HEK293 (cell line): ENCODE measurements around the gene MED13L.

ENCODE experiments used
- CTCF ChIA-PET: fragments of 350-600 bp; formaldehyde crosslinking; extraction: SDS; loops from one replicate; lab custom pipeline; 2021; ENCODE audit warnings: antibody characterized with exemption; lab: Yijun Ruan, JAX
- POLR2A ChIA-PET: fragments of 300-600 bp; formaldehyde crosslinking; extraction: SDS; loops from one replicate; lab custom pipeline; 2020; ENCODE audit warnings: antibody characterized with exemption, inconsistent platforms; lab: Yijun Ruan, JAX
- H3K27ac ChIP-seq: fragments of 200-500 bp; sonication (Bioruptor generic); 2 replicates; pipeline ENCODE4 v1.5.1; 2014; ENCODE audit warnings: low read depth, low read length, control low read depth, inconsistent platforms; ENCODE audit errors: extremely low read depth
- H3K36me3 ChIP-seq, 2 experiments: fragments of 200-500 bp in 1 of 2; sonication (Bioruptor generic) in 1 of 2; 1 replicate in 1 of 2; 2 replicates in 1 of 2; pipeline ENCODE4 v1.5.1; 2014 to 2017; ENCODE audit warnings: inconsistent platforms in 2 of 2, low read length in 2 of 2; ENCODE audit not compliant: control insufficient read depth in 2 of 2, insufficient read depth in 1 of 2
- H3K4me1 ChIP-seq: fragments of 200-500 bp; sonication (Bioruptor generic); 2 replicates; pipeline ENCODE4 v1.5.1; 2014; ENCODE audit warnings: mild to moderate bottlenecking, low read length, inconsistent platforms; ENCODE audit not compliant: control insufficient read depth, insufficient read depth
- H3K4me3 ChIP-seq: 2 replicates; pipeline ENCODE4 v1.5.1; 2011; ENCODE audit warnings: low read depth, mild to moderate bottlenecking, control low read depth, low read length, moderate library complexity
- H3K9me3 ChIP-seq: fragments of 200-500 bp; sonication (Bioruptor generic); 2 replicates; pipeline ENCODE4 v1.5.1; 2014; ENCODE audit warnings: low read depth, low read length, inconsistent platforms; ENCODE audit not compliant: control insufficient read depth, insufficient read depth
- GLI4 ChIP-seq: fragments of 450-650 bp; formaldehyde crosslinking; IDR thresholded peaks from 2 replicates; pipeline ENCODE4 v1.5.1; 2016; ENCODE audit warnings: missing biosample characterization, missing genetic modification characterization
- KLF7 ChIP-seq: fragments of 450-650 bp; formaldehyde crosslinking; IDR thresholded peaks from 2 replicates; pipeline ENCODE4 v1.5.1; 2016; ENCODE audit warnings: missing biosample characterization, missing genetic modification characterization, borderline replicate concordance
- ZBTB8A ChIP-seq: fragments of 450-650 bp; formaldehyde crosslinking; IDR thresholded peaks from 2 replicates; pipeline ENCODE4 v1.5.1; 2016; ENCODE audit warnings: missing biosample characterization, missing genetic modification characterization
- ZIC2 ChIP-seq: fragments of 450-650 bp; formaldehyde crosslinking; IDR thresholded peaks from 2 replicates; pipeline ENCODE4 v1.5.1; 2016; ENCODE audit warnings: missing biosample characterization, missing genetic modification characterization
- ZNF211 ChIP-seq: fragments of 450-650 bp; formaldehyde crosslinking; IDR thresholded peaks from 2 replicates; pipeline ENCODE4 v1.5.1; 2016; ENCODE audit warnings: low read depth, missing biosample characterization, missing genetic modification characterization
- ZNF292 ChIP-seq: fragments of 450-650 bp; formaldehyde crosslinking; IDR thresholded peaks from 2 replicates; pipeline ENCODE4 v1.5.1; 2016; ENCODE audit warnings: low read depth, missing biosample characterization, missing genetic modification characterization, borderline replicate concordance
- ZNF561 ChIP-seq: fragments of 450-650 bp; IDR thresholded peaks from 2 replicates; pipeline ENCODE4 v1.5.1; 2018; ENCODE audit warnings: missing biosample characterization, missing genetic modification characterization, borderline replicate concordance
- ZNF629 ChIP-seq: fragments of 450-650 bp; formaldehyde crosslinking; IDR thresholded peaks from 2 replicates; pipeline ENCODE4 v1.5.1; 2017; ENCODE audit warnings: missing biosample characterization, missing genetic modification characterization
- ZNF837 ChIP-seq: fragments of 450-650 bp; formaldehyde crosslinking; IDR thresholded peaks from 2 replicates; pipeline ENCODE4 v1.5.1; 2016; ENCODE audit warnings: missing biosample characterization, missing genetic modification characterization
- ZSCAN30 ChIP-seq: fragments of 450-650 bp; IDR thresholded peaks from 2 replicates; pipeline ENCODE4 v1.5.1; 2018; ENCODE audit warnings: missing biosample characterization, mild to moderate bottlenecking, missing genetic modification characterization, moderate library complexity
- TF ChIP-seq, protein P1 (sequence below): fragments of 450-650 bp; IDR thresholded peaks from 2 replicates; pipeline ENCODE4 v1.5.1; 2018; ENCODE audit warnings: missing biosample characterization, missing genetic modification characterization
- TF ChIP-seq, protein P2 (sequence below): fragments of 450-650 bp; formaldehyde crosslinking; IDR thresholded peaks from 2 replicates; pipeline ENCODE4 v1.5.1; 2016; ENCODE audit warnings: missing biosample characterization, missing genetic modification characterization
- TF ChIP-seq, protein P3 (sequence below): sonication (generic); formaldehyde crosslinking; IDR thresholded peaks from 2 replicates; pipeline ENCODE4 v1.8.1; 2022; ENCODE audit warnings: mild to moderate bottlenecking, moderate library complexity, missing genetic modification reagents
- TF ChIP-seq, protein P4 (sequence below): fragments of 450-650 bp; formaldehyde crosslinking; IDR thresholded peaks from 2 replicates; pipeline ENCODE4 v1.5.1; 2016; ENCODE audit warnings: missing biosample characterization, missing genetic modification characterization, borderline replicate concordance
- TF ChIP-seq, protein P5 (sequence below): fragments of 450-650 bp; formaldehyde crosslinking; IDR thresholded peaks from 2 replicates; pipeline ENCODE4 v1.5.0; 2017; ENCODE audit warnings: missing biosample characterization, missing genetic modification characterization, borderline replicate concordance
- TF ChIP-seq, protein P6 (sequence below): fragments of 450-650 bp; formaldehyde crosslinking; conservative IDR thresholded peaks from 2 replicates; pipeline ENCODE4 v1.5.1; 2016; ENCODE audit warnings: low read depth, missing biosample characterization, missing genetic modification characterization
- TF ChIP-seq, protein P7 (sequence below): fragments of 450-650 bp; formaldehyde crosslinking; IDR thresholded peaks from 2 replicates; pipeline ENCODE4 v1.5.1; 2016; ENCODE audit warnings: missing biosample characterization, missing genetic modification characterization

Gene MED13L

DNA sequence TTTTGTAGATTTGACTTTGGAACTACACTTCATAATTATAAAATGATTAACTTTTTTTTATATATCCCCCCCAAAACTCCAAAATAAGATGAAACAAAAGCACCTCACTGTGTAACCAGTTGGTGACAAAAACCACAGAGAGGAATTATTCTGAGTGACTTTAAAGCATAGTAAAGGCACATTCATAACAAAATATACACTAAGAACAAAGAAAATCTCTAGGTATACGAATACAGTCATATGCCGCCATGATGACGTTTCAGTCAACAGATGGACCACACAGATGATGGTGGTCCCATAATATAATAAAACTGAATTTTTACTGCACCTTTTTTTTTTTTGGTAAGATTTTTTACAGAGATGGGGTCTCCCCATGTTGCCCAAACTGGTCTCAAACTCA is 70.7 kb downstream of the MED13L start:
- peaks cover 19% of the 10 kb centered on the region for H3K4me1 ChIP-seq
- H3K9me3 ChIP-seq = no peaks in the 10 kb centered on the region
- H3K27ac ChIP-seq = no peak overlapping the region
- H3K4me3 ChIP-seq = no peak overlapping the region
- TF ChIP-seq, protein P1, sequence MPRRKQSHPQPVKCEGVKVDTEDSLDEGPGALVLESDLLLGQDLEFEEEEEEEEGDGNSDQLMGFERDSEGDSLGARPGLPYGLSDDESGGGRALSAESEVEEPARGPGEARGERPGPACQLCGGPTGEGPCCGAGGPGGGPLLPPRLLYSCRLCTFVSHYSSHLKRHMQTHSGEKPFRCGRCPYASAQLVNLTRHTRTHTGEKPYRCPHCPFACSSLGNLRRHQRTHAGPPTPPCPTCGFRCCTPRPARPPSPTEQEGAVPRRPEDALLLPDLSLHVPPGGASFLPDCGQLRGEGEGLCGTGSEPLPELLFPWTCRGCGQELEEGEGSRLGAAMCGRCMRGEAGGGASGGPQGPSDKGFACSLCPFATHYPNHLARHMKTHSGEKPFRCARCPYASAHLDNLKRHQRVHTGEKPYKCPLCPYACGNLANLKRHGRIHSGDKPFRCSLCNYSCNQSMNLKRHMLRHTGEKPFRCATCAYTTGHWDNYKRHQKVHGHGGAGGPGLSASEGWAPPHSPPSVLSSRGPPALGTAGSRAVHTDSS = no peak
- TF ChIP-seq ZNF561 (tag by site-specific recombination) (no peak), GLI4 (no peak), ZNF629 (tag by site-specific recombination) (no peak), ZNF211 (tag by site-specific recombination) (no peak), ZBTB8A (no peak), ZNF837 (tag by site-specific recombination) (no peak), KLF7 (tag by site-specific recombination) (no peak), ZSCAN30 (no peak), ZIC2 (no peak), ZNF292 (no peak)
- TF ChIP-seq, protein P2, sequence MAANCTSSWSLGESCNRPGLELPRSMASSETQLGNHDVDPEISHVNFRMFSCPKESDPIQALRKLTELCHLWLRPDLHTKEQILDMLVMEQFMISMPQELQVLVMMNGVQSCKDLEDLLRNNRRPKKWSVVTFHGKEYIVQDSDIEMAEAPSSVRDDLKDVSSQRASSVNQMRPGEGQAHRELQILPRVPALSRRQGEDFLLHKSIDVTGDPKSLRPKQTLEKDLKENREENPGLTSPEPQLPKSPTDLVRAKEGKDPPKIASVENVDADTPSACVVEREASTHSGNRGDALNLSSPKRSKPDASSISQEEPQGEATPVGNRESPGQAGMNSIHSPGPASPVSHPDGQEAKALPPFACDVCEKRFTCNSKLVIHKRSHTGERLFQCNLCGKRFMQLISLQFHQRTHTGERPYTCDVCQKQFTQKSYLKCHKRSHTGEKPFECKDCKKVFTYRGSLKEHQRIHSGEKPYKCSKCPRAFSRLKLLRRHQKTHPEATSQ = no peak
- TF ChIP-seq, protein P3, sequence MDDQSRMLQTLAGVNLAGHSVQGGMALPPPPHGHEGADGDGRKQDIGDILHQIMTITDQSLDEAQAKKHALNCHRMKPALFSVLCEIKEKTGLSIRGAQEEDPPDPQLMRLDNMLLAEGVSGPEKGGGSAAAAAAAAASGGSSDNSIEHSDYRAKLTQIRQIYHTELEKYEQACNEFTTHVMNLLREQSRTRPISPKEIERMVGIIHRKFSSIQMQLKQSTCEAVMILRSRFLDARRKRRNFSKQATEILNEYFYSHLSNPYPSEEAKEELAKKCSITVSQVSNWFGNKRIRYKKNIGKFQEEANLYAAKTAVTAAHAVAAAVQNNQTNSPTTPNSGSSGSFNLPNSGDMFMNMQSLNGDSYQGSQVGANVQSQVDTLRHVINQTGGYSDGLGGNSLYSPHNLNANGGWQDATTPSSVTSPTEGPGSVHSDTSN (CRISPR knock-in tag) = no peak
- TF ChIP-seq, protein P4, sequence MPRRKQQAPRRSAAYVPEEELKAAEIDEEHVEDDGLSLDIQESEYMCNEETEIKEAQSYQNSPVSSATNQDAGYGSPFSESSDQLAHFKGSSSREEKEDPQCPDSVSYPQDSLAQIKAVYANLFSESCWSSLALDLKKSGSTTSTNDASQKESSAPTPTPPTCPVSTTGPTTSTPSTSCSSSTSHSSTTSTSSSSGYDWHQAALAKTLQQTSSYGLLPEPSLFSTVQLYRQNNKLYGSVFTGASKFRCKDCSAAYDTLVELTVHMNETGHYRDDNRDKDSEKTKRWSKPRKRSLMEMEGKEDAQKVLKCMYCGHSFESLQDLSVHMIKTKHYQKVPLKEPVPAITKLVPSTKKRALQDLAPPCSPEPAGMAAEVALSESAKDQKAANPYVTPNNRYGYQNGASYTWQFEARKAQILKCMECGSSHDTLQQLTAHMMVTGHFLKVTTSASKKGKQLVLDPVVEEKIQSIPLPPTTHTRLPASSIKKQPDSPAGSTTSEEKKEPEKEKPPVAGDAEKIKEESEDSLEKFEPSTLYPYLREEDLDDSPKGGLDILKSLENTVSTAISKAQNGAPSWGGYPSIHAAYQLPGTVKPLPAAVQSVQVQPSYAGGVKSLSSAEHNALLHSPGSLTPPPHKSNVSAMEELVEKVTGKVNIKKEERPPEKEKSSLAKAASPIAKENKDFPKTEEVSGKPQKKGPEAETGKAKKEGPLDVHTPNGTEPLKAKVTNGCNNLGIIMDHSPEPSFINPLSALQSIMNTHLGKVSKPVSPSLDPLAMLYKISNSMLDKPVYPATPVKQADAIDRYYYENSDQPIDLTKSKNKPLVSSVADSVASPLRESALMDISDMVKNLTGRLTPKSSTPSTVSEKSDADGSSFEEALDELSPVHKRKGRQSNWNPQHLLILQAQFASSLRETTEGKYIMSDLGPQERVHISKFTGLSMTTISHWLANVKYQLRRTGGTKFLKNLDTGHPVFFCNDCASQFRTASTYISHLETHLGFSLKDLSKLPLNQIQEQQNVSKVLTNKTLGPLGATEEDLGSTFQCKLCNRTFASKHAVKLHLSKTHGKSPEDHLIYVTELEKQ (tag by site-specific recombination) = no peak
- TF ChIP-seq, protein P5, sequence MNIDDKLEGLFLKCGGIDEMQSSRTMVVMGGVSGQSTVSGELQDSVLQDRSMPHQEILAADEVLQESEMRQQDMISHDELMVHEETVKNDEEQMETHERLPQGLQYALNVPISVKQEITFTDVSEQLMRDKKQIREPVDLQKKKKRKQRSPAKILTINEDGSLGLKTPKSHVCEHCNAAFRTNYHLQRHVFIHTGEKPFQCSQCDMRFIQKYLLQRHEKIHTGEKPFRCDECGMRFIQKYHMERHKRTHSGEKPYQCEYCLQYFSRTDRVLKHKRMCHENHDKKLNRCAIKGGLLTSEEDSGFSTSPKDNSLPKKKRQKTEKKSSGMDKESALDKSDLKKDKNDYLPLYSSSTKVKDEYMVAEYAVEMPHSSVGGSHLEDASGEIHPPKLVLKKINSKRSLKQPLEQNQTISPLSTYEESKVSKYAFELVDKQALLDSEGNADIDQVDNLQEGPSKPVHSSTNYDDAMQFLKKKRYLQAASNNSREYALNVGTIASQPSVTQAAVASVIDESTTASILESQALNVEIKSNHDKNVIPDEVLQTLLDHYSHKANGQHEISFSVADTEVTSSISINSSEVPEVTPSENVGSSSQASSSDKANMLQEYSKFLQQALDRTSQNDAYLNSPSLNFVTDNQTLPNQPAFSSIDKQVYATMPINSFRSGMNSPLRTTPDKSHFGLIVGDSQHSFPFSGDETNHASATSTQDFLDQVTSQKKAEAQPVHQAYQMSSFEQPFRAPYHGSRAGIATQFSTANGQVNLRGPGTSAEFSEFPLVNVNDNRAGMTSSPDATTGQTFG = no peak
- TF ChIP-seq, protein P6, sequence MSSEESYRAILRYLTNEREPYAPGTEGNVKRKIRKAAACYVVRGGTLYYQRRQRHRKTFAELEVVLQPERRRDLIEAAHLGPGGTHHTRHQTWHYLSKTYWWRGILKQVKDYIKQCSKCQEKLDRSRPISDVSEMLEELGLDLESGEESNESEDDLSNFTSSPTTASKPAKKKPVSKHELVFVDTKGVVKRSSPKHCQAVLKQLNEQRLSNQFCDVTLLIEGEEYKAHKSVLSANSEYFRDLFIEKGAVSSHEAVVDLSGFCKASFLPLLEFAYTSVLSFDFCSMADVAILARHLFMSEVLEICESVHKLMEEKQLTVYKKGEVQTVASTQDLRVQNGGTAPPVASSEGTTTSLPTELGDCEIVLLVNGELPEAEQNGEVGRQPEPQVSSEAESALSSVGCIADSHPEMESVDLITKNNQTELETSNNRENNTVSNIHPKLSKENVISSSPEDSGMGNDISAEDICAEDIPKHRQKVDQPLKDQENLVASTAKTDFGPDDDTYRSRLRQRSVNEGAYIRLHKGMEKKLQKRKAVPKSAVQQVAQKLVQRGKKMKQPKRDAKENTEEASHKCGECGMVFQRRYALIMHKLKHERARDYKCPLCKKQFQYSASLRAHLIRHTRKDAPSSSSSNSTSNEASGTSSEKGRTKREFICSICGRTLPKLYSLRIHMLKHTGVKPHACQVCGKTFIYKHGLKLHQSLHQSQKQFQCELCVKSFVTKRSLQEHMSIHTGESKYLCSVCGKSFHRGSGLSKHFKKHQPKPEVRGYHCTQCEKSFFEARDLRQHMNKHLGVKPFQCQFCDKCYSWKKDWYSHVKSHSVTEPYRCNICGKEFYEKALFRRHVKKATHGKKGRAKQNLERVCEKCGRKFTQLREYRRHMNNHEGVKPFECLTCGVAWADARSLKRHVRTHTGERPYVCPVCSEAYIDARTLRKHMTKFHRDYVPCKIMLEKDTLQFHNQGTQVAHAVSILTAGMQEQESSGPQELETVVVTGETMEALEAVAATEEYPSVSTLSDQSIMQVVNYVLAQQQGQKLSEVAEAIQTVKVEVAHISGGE (tag by site-specific recombination) = no peak
- TF ChIP-seq, protein P7, sequence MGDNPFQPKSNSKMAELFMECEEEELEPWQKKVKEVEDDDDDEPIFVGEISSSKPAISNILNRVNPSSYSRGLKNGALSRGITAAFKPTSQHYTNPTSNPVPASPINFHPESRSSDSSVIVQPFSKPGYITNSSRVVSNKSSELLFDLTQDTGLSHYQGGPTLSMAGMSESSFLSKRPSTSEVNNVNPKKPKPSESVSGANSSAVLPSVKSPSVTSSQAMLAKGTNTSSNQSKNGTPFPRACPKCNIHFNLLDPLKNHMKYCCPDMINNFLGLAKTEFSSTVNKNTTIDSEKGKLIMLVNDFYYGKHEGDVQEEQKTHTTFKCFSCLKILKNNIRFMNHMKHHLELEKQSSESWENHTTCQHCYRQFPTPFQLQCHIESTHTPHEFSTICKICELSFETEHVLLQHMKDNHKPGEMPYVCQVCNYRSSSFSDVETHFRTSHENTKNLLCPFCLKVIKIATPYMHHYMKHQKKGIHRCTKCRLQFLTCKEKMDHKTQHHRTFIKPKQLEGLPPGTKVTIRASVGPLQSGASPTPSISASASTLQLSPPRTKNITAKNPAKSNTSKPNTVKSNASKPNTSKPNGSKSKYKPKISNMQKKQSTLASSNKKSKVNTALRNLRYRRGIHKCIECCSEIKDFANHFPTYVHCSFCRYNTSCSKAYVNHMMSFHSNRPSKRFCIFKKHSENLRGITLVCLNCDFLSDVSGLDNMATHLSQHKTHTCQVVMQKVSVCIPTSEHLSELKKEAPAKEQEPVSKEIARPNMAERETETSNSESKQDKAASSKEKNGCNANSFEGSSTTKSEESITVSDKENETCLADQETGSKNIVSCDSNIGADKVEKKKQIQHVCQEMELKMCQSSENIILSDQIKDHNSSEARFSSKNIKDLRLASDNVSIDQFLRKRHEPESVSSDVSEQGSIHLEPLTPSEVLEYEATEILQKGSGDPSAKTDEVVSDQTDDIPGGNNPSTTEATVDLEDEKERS (tag by site-specific recombination) = no peak
- POLR2A ChIA-PET = no interaction called here
- CTCF ChIA-PET = no interaction called here
- H3K36me3 ChIP-seq = no peaks in the 10 kb centered on the region
